B cell (primary cell): Measurements from ENCODE around the gene FAM53B.

Experiments
- EZH2 ChIP-seq: IDR thresholded peaks from 2 replicates; pipeline ENCODE4 v1.6.1; 2012; ENCODE audit warnings: borderline replicate concordance, low read depth, mild to moderate bottlenecking, moderate library complexity, low read length; ENCODE audit not compliant: insufficient read depth, poor library complexity, severe bottlenecking
- TF ChIP-seq, protein P1 (sequence below): fragments of 200-600 bp; IDR thresholded peaks from one replicate; pipeline ENCODE4 v1.8.0; 2022; ENCODE audit warnings: antibody characterized with exemption, mild to moderate bottlenecking

- TF ChIP-seq, protein P1, sequence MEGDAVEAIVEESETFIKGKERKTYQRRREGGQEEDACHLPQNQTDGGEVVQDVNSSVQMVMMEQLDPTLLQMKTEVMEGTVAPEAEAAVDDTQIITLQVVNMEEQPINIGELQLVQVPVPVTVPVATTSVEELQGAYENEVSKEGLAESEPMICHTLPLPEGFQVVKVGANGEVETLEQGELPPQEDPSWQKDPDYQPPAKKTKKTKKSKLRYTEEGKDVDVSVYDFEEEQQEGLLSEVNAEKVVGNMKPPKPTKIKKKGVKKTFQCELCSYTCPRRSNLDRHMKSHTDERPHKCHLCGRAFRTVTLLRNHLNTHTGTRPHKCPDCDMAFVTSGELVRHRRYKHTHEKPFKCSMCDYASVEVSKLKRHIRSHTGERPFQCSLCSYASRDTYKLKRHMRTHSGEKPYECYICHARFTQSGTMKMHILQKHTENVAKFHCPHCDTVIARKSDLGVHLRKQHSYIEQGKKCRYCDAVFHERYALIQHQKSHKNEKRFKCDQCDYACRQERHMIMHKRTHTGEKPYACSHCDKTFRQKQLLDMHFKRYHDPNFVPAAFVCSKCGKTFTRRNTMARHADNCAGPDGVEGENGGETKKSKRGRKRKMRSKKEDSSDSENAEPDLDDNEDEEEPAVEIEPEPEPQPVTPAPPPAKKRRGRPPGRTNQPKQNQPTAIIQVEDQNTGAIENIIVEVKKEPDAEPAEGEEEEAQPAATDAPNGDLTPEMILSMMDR = no peak
- TF ChIP-seq EZH2 = no peak
Measured at GRCh38 chr10:124607693-124608092, 136.5 kb downstream of the FAM53B start.
